T-helper 2 cell treated with Interferon-gamma antibody and Interleukin-4, amounts not matched to agents 5 μg/mL and 100 μg/mL, for 36 hours (primary cell): ENCODE measurements around the gene EPHA6.

Experiments used
- DNase-seq: peaks from one replicate; pipeline ENCODE4 v3.0.0; 2021; ENCODE audit warnings: low spot score
- H3K27ac Mint-ChIP-seq: one replicate; pipeline ENCODE4 v1.8.0; 2021; ENCODE audit warnings: mild to moderate bottlenecking, mixed read lengths
- H3K27me3 Mint-ChIP-seq: one replicate; pipeline ENCODE4 v1.8.0; 2021; ENCODE audit warnings: low read depth, mixed read lengths
- H3K36me3 Mint-ChIP-seq: one replicate; pipeline ENCODE4 v1.8.0; 2021; ENCODE audit warnings: low read depth, mixed read lengths
- H3K4me1 Mint-ChIP-seq: one replicate; pipeline ENCODE4 v1.8.0; 2021; ENCODE audit warnings: low read depth, mixed read lengths
- H3K4me3 Mint-ChIP-seq: one replicate; pipeline ENCODE4 v1.8.0; 2022; ENCODE audit warnings: mild to moderate bottlenecking, moderate library complexity, mixed read lengths
- H3K9me3 Mint-ChIP-seq: one replicate; pipeline ENCODE4 v1.8.0; 2021; ENCODE audit warnings: mixed read lengths

Gene EPHA6

GRCh38 chr3:97108136-97108535 is 293.7 kb downstream of the EPHA6 start:
- H3K4me1 Mint-ChIP-seq = no peaks in the 10 kb centered on the region
- H3K27ac Mint-ChIP-seq = no peak overlapping the region
- no peaks in the 10 kb centered on the region for H3K9me3 Mint-ChIP-seq
- H3K36me3 Mint-ChIP-seq = no peaks in the 10 kb centered on the region
- H3K27me3 Mint-ChIP-seq = no peaks in the 10 kb centered on the region
- no peak for DNase-seq
- H3K4me3 Mint-ChIP-seq = no peak overlapping the region

GRCh38 chr3:97111244-97111643 is 296.9 kb downstream of the EPHA6 start:
- H3K4me3 Mint-ChIP-seq = no peak overlapping the region
- H3K4me1 Mint-ChIP-seq = no peaks in the 10 kb centered on the region

GRCh38 chr3:97121386-97121785 is 307.0 kb downstream of the EPHA6 start:
- Mint-ChIP-seq H3K4me1 (no peaks in the 10 kb centered on the region), H3K9me3 (no peaks in the 10 kb centered on the region), H3K27me3 (no peaks in the 10 kb centered on the region), H3K36me3 (no peaks in the 10 kb centered on the region), H3K4me3 (no peak overlapping the region), H3K27ac (no peak overlapping the region)
- DNase-seq = no peak

More at GRCh38 chr3:97111244-97111643, 296.9 kb downstream of the EPHA6 start:
- no peaks in the 10 kb centered on the region for H3K27me3 Mint-ChIP-seq
- no peak for DNase-seq
- no peak overlapping the region for H3K27ac Mint-ChIP-seq
- H3K9me3 Mint-ChIP-seq = no peaks in the 10 kb centered on the region
- H3K36me3 Mint-ChIP-seq = no peaks in the 10 kb centered on the region

- Mint-ChIP-seq H3K27ac (no peak overlapping the region), H3K4me3 (no peak overlapping the region), H3K4me1 (no peaks in the 10 kb centered on the region)
Measured at GRCh38 chr3:97125902-97126499, 311.6 kb downstream of the EPHA6 start.

GRCh38 chr3:97131476-97131875 is 317.1 kb downstream of the EPHA6 start:
- no peaks in the 10 kb centered on the region for H3K36me3 Mint-ChIP-seq

More at GRCh38 chr3:97125902-97126499, 311.6 kb downstream of the EPHA6 start:
- Mint-ChIP-seq H3K27me3 (no peaks in the 10 kb centered on the region), H3K9me3 (peaks cover 3% of the 10 kb centered on the region), H3K36me3 (no peaks in the 10 kb centered on the region)
- no peak for DNase-seq

GRCh38 chr3:97138914-97139541 is 324.6 kb downstream of the EPHA6 start:
- H3K36me3 Mint-ChIP-seq = no peaks in the 10 kb centered on the region
- no peak for DNase-seq
- H3K4me1 Mint-ChIP-seq = no peaks in the 10 kb centered on the region
- H3K9me3 Mint-ChIP-seq = peaks cover 18% of the 10 kb centered on the region
- no peak overlapping the region for H3K27ac Mint-ChIP-seq
- no peak overlapping the region for H3K4me3 Mint-ChIP-seq
- no peaks in the 10 kb centered on the region for H3K27me3 Mint-ChIP-seq

More at GRCh38 chr3:97131476-97131875, 317.1 kb downstream of the EPHA6 start:
- H3K27ac Mint-ChIP-seq = no peak overlapping the region
- no peak for DNase-seq
- H3K4me1 Mint-ChIP-seq = no peaks in the 10 kb centered on the region
- no peaks in the 10 kb centered on the region for H3K27me3 Mint-ChIP-seq
- H3K9me3 Mint-ChIP-seq = peaks cover 3% of the 10 kb centered on the region
- H3K4me3 Mint-ChIP-seq = no peak overlapping the region

GRCh38 chr3:97148931-97149330 is 334.5 kb downstream of the EPHA6 start:
- Mint-ChIP-seq H3K4me3 (no peak overlapping the region), H3K36me3 (no peaks in the 10 kb centered on the region), H3K9me3 (no peaks in the 10 kb centered on the region), H3K27me3 (no peaks in the 10 kb centered on the region), H3K4me1 (no peaks in the 10 kb centered on the region), H3K27ac (no peak overlapping the region)
- no peak for DNase-seq

GRCh38 chr3:97161169-97161568 is 346.8 kb downstream of the EPHA6 start:
- no peak for DNase-seq
- Mint-ChIP-seq H3K4me3 (no peak overlapping the region), H3K27me3 (no peaks in the 10 kb centered on the region), H3K4me1 (no peaks in the 10 kb centered on the region), H3K27ac (no peak overlapping the region), H3K36me3 (no peaks in the 10 kb centered on the region), H3K9me3 (peaks cover 7% of the 10 kb centered on the region)

- Mint-ChIP-seq H3K36me3 (no peaks in the 10 kb centered on the region), H3K27ac (no peak overlapping the region), H3K27me3 (no peaks in the 10 kb centered on the region), H3K4me1 (no peaks in the 10 kb centered on the region), H3K9me3 (peaks cover 34% of the 10 kb centered on the region), H3K4me3 (no peak overlapping the region)
- no peak for DNase-seq
Measured at GRCh38 chr3:97177242-97177641, 362.8 kb downstream of the EPHA6 start.

GRCh38 chr3:97181704-97182103 is 367.3 kb downstream of the EPHA6 start:
- H3K4me1 Mint-ChIP-seq = no peaks in the 10 kb centered on the region

GRCh38 chr3:97187771-97188170 is 373.4 kb downstream of the EPHA6 start:
- Mint-ChIP-seq H3K27ac (no peak overlapping the region), H3K27me3 (no peaks in the 10 kb centered on the region), H3K4me3 (no peak overlapping the region), H3K36me3 (no peaks in the 10 kb centered on the region), H3K4me1 (no peaks in the 10 kb centered on the region), H3K9me3 (no peaks in the 10 kb centered on the region)
- DNase-seq = no peak

More at GRCh38 chr3:97181704-97182103, 367.3 kb downstream of the EPHA6 start:
- H3K27me3 Mint-ChIP-seq = no peaks in the 10 kb centered on the region
- no peaks in the 10 kb centered on the region for H3K36me3 Mint-ChIP-seq
- H3K9me3 Mint-ChIP-seq = peaks cover 30% of the 10 kb centered on the region
- no peak overlapping the region for H3K27ac Mint-ChIP-seq
- no peak overlapping the region for H3K4me3 Mint-ChIP-seq
- DNase-seq = no peak

- Mint-ChIP-seq H3K36me3 (no peaks in the 10 kb centered on the region), H3K27ac (no peak overlapping the region)
Measured at GRCh38 chr3:97189835-97190234, 375.4 kb downstream of the EPHA6 start.

GRCh38 chr3:97197083-97197482 is 382.7 kb downstream of the EPHA6 start:
- DNase-seq = no peak
- H3K4me1 Mint-ChIP-seq = no peaks in the 10 kb centered on the region
- no peaks in the 10 kb centered on the region for H3K27me3 Mint-ChIP-seq
- H3K36me3 Mint-ChIP-seq = no peaks in the 10 kb centered on the region
- peaks cover 10% of the 10 kb centered on the region for H3K9me3 Mint-ChIP-seq
- no peak overlapping the region for H3K27ac Mint-ChIP-seq
- H3K4me3 Mint-ChIP-seq = no peak overlapping the region

More at GRCh38 chr3:97189835-97190234, 375.4 kb downstream of the EPHA6 start:
- no peaks in the 10 kb centered on the region for H3K9me3 Mint-ChIP-seq
- H3K4me3 Mint-ChIP-seq = no peak overlapping the region
- no peaks in the 10 kb centered on the region for H3K4me1 Mint-ChIP-seq
- no peak for DNase-seq
- H3K27me3 Mint-ChIP-seq = no peaks in the 10 kb centered on the region

- Mint-ChIP-seq H3K36me3 (no peaks in the 10 kb centered on the region), H3K4me3 (no peak overlapping the region), H3K27me3 (no peaks in the 10 kb centered on the region), H3K9me3 (peaks cover 10% of the 10 kb centered on the region), H3K4me1 (no peaks in the 10 kb centered on the region), H3K27ac (no peak overlapping the region)
- no peak for DNase-seq
Measured at GRCh38 chr3:97197830-97198229, 383.4 kb downstream of the EPHA6 start.

- Mint-ChIP-seq H3K4me1 (no peaks in the 10 kb centered on the region), H3K4me3 (no peak overlapping the region), H3K36me3 (no peaks in the 10 kb centered on the region), H3K27me3 (no peaks in the 10 kb centered on the region), H3K27ac (no peak overlapping the region), H3K9me3 (peaks cover 10% of the 10 kb centered on the region)
- no peak for DNase-seq
Measured at GRCh38 chr3:97200387-97200786, 386.0 kb downstream of the EPHA6 start.
